SK-N-SH (cell line): Measurements from ENCODE around the gene ABCB1. TPM values are rescaled to one million over a fixed set of nuclear protein-coding genes. Genes with fewer than 3 reads are reported as not detected.

Source experiments
- CTCF ChIA-PET: fragments of 300-600, 350-600 bp; formaldehyde crosslinking; extraction: SDS; loops from one replicate; lab custom pipeline; 2021; lab: Yijun Ruan, JAX
- POLR2A ChIA-PET: fragments of 350-600 bp; sonication (Branson Sonifier 250); formaldehyde crosslinking; extraction: SDS; loops from one replicate; lab custom pipeline; 2020; ENCODE audit warnings: antibody characterized with exemption, inconsistent platforms; lab: Yijun Ruan, JAX
- DNase-seq: peaks from one replicate; pipeline ENCODE4 v3.0.0; 2012
- H2AFZ ChIP-seq: fragments of 200-600 bp; sonication (generic); 2 replicates; pipeline ENCODE4 v1.8.1; 2016; ENCODE audit warnings: antibody characterized with exemption, mild to moderate bottlenecking, low read depth
- H3F3A ChIP-seq: fragments of 200-600 bp; sonication (generic); replicated peaks from 2 replicates; pipeline ENCODE3; 2016; ENCODE audit warnings: antibody characterized with exemption, mild to moderate bottlenecking; ENCODE audit not compliant: insufficient read depth
- H3K27ac ChIP-seq, 2 experiments: fragments of 200-500 bp in 1 of 2; fragments of 200-600 bp in 1 of 2; sonication (Bioruptor generic) in 1 of 2; sonication (generic), shearing (Covaris generic) in 1 of 2; 2 replicates each; pipeline versions ENCODE4 v1.5.1 to v1.6.1; 2014 to 2016; ENCODE audit warnings: low read depth in 2 of 2, inconsistent platforms in 1 of 2, low read length in 1 of 2, mild to moderate bottlenecking in 1 of 2, mixed read lengths in 1 of 2
- H3K27me3 ChIP-seq: fragments of 200-600 bp; sonication (generic), shearing (Covaris generic); 2 replicates; pipeline ENCODE4 v1.6.1; 2016; ENCODE audit warnings: mixed run types; ENCODE audit not compliant: insufficient read depth
- H3K36me3 ChIP-seq, 2 experiments: fragments of 200-500 bp in 1 of 2; fragments of 200-600 bp in 1 of 2; sonication (Bioruptor generic) in 1 of 2; sonication (generic) in 1 of 2; replicated peaks in 1 of 2; 2 replicates each; pipeline versions ENCODE3 to v1.5.1; 2014 to 2016; ENCODE audit warnings: low read length in 1 of 2, mild to moderate bottlenecking in 1 of 2; ENCODE audit not compliant: insufficient read depth in 2 of 2, control insufficient read depth in 1 of 2
- H3K4me1 ChIP-seq, 2 experiments: fragments of 200-500 bp in 1 of 2; fragments of 200-600 bp in 1 of 2; sonication (Bioruptor generic) in 1 of 2; sonication (generic), shearing (Covaris generic) in 1 of 2; 2 replicates each; pipeline versions ENCODE4 v1.5.1 to v1.6.1; 2014 to 2016; ENCODE audit warnings: low read depth in 1 of 2, low read length in 1 of 2, mixed run types in 1 of 2; ENCODE audit not compliant: insufficient read depth in 2 of 2, control insufficient read depth in 1 of 2
- H3K4me2 ChIP-seq: fragments of 200-600 bp; sonication (generic), shearing (Covaris generic); 2 replicates; pipeline ENCODE4 v1.6.1; 2017; ENCODE audit warnings: mixed run types
- H3K4me3 ChIP-seq, 2 experiments: fragments of 200-500 bp in 1 of 2; fragments of 200-600 bp in 1 of 2; sonication (Bioruptor generic) in 1 of 2; sonication (generic), shearing (Covaris generic) in 1 of 2; 2 replicates each; pipeline versions ENCODE4 v1.5.1 to v1.8.1; 2014 to 2016; ENCODE audit warnings: low read depth in 2 of 2, inconsistent platforms in 1 of 2, low read length in 1 of 2, mild to moderate bottlenecking in 1 of 2, mixed read lengths in 1 of 2, moderate library complexity in 1 of 2
- H3K79me2 ChIP-seq: fragments of 200-600 bp; sonication (generic); 2 replicates; pipeline ENCODE4 v1.8.1; 2017; ENCODE audit warnings: mild to moderate bottlenecking; ENCODE audit not compliant: insufficient read depth
- H3K9ac ChIP-seq: fragments of 200-600 bp; sonication (generic); 2 replicates; pipeline ENCODE4 v1.6.1; 2017; ENCODE audit warnings: mixed run types
- H3K9me2 ChIP-seq: fragments of 200-600 bp; sonication (generic); 2 replicates; pipeline ENCODE4 v1.6.1; 2017; ENCODE audit warnings: mixed run types
- H3K9me3 ChIP-seq: fragments of 200-600 bp; sonication (generic); 2 replicates; pipeline ENCODE4 v1.6.1; 2017; ENCODE audit warnings: mixed run types, mild to moderate bottlenecking, moderate library complexity
- H4K20me1 ChIP-seq: fragments of 200-600 bp; sonication (generic); 2 replicates; pipeline ENCODE4 v1.6.1; 2017; ENCODE audit warnings: mild to moderate bottlenecking, mixed run types; ENCODE audit not compliant: insufficient read depth
- CHD2 ChIP-seq: fragments of 150-350 bp; IDR thresholded peaks from 2 replicates; pipeline ENCODE4 v1.6.1; 2018; ENCODE audit warnings: low read length; ENCODE audit not compliant: partially characterized antibody
- CTCF ChIP-seq: fragments of 200-600 bp; sonication (generic); IDR thresholded peaks from 2 replicates; pipeline ENCODE4 v1.6.1; 2017; ENCODE audit warnings: antibody characterized with exemption, mild to moderate bottlenecking, moderate library complexity
- ELF1 ChIP-seq: IDR thresholded peaks from 2 replicates; pipeline ENCODE4 v1.4.0; 2012
- EP300 ChIP-seq, 2 experiments: IDR thresholded peaks; 2 replicates each; pipeline versions ENCODE4 v1.4.0 to v1.6.1; 2012; ENCODE audit warnings: borderline replicate concordance in 1 of 2, low read depth in 1 of 2, low read length in 1 of 2
- EZH2phosphoT487 ChIP-seq: fragments of 200-600 bp; sonication (generic); IDR thresholded peaks from 2 replicates; pipeline ENCODE4 v1.6.1; 2017; ENCODE audit warnings: low read depth, mixed run types, mild to moderate bottlenecking, antibody characterized with exemption, moderate library complexity, borderline replicate concordance
- FOSL2 ChIP-seq: IDR thresholded peaks from 2 replicates; pipeline ENCODE4 v1.4.0; 2012; ENCODE audit warnings: low read depth, mild to moderate bottlenecking, moderate library complexity, borderline replicate concordance
- FOXM1 ChIP-seq: IDR thresholded peaks from 2 replicates; pipeline ENCODE4 v1.4.0; 2012; ENCODE audit warnings: low read depth, mild to moderate bottlenecking
- GABPA ChIP-seq: IDR thresholded peaks from 2 replicates; pipeline ENCODE4 v1.4.0; 2012; ENCODE audit warnings: low read depth, mild to moderate bottlenecking
- MEF2A ChIP-seq: IDR thresholded peaks from 2 replicates; pipeline ENCODE4 v1.4.0; 2012; ENCODE audit warnings: low read depth, borderline replicate concordance
- MXI1 ChIP-seq: IDR thresholded peaks from 2 replicates; pipeline ENCODE4 v1.6.1; 2012; ENCODE audit warnings: mild to moderate bottlenecking, low read depth, low read length, improper control_type of control experiment
- POLR2AphosphoS5 ChIP-seq: IDR thresholded peaks from 2 replicates; pipeline ENCODE4 v1.6.1; 2012; ENCODE audit warnings: low read depth, low read length
- RAD21 ChIP-seq: IDR thresholded peaks from 2 replicates; pipeline ENCODE4 v1.6.1; 2012; ENCODE audit warnings: mild to moderate bottlenecking, low read length
- SIN3A ChIP-seq: IDR thresholded peaks from 2 replicates; pipeline ENCODE4 v1.6.1; 2012; ENCODE audit warnings: low read depth, mild to moderate bottlenecking, low read length, moderate library complexity, borderline replicate concordance
- SMC3 ChIP-seq: IDR thresholded peaks from 2 replicates; pipeline ENCODE4 v1.6.1; 2012; ENCODE audit warnings: low read depth, low read length, improper control_type of control experiment
- TAF1 ChIP-seq: IDR thresholded peaks from 2 replicates; pipeline ENCODE4 v1.6.1; 2012; ENCODE audit warnings: low read depth, mild to moderate bottlenecking, low read length, moderate library complexity, borderline replicate concordance
- TEAD4 ChIP-seq: IDR thresholded peaks from 2 replicates; pipeline ENCODE4 v1.4.0; 2012; ENCODE audit warnings: mild to moderate bottlenecking, borderline replicate concordance; ENCODE audit not compliant: insufficient read depth
- USF2 ChIP-seq: fragments of 150-350 bp; IDR thresholded peaks from 2 replicates; pipeline ENCODE4 v1.6.1; 2017; ENCODE audit warnings: antibody characterized with exemption, low read length, low read depth, borderline replicate concordance
- ZBTB33 ChIP-seq: IDR thresholded peaks from 2 replicates; pipeline ENCODE4 v1.4.0; 2012; ENCODE audit warnings: low read depth, borderline replicate concordance
- WGBS: methylation state at CpG from one replicate; pipeline ENCODE4 v1.1.6; 2017; ENCODE audit warnings: low lambda C conversion rate; 5-methylcytosine and 5-hydroxymethylcytosine counted together
- polyA plus RNA-seq, 3 experiments: library from polyadenylated mRNA; depleted of rRNA; stranded (reverse); fragments of >200 nt; gene quantifications; 2 replicates each; pipeline ENCODE4 v1.2.3, GENCODE V29; 2012

ABCB1 gene
- polyA plus RNA-seq, 1 of the 3 experiments (the other 2 are of a cell fraction), result 2.0 TPM

GRCh38 chr7:87627634-87627994, 26.9 kb upstream of the ABCB1 start:
- Histone ChIP-seq H3K9me2 (no peaks in the 10 kb centered on the region), H3K4me1 (peaks cover 0 to 8% of the 10 kb centered on the region in 2 experiments; a peak in 1 of 4 replicates), H3K9me3 (no peaks in the 10 kb centered on the region), H3K79me2 (no peaks in the 10 kb centered on the region), H3F3A (peaks cover 6% of the 10 kb centered on the region)
- 5% methylated on average over 20 of the region's 30 CpGs for WGBS
- POLR2A ChIA-PET, result interaction anchor here (2.1 to 2.7 kb wide), 2 partner anchors 28 to 283 kb away, joined by 4 to 13 read pairs; partner anchors contain the start of gene ABCB1
- TF ChIP-seq CTCF (no peak), EZH2phosphoT487 (no peak), MEF2A (no peak), USF2 (no peak), GABPA (no peak), TAF1 (no peak), SIN3A (no peak), SMC3 (no peak), RAD21 (no peak), FOSL2 (no peak), TEAD4 (no peak), MXI1 (no peak), ELF1 (no peak), EP300 (IDR thresholded peaks at IDR 0.05; ENCODE audit: borderline replicate concordance in 1 of 2, low read depth in 1 of 2, low read length in 1 of 2) (no peak)
- TF ChIP-seq, all 33 proteins: peak for 0
- H3K4me2 ChIP-seq, result peak overlapping the region; percentile 100
- H3K36me3 ChIP-seq, result no peaks in the 10 kb centered on the region
- H3K27ac ChIP-seq, result no peak overlapping the region
- peak overlapping the region; percentile 97 for H2AFZ ChIP-seq
- H3K4me3 ChIP-seq, result peak overlapping the region; percentile 70 to 83
- no peak overlapping the region for H3K9ac ChIP-seq
- peak; percentile 68 for DNase-seq
- 0 out of 2 replicates have a peak, but pooled peaks cover 11% of the 10 kb centered on the region for H3K27me3 ChIP-seq
- no peaks in the 10 kb centered on the region for H4K20me1 ChIP-seq
- CTCF ChIA-PET, result interaction anchor here (1.1 to 3.7 kb wide), 6 partner anchors 10 to 259 kb away, joined by 3 to 20 read pairs (median 11); partner anchors contain the start of gene ABCB1

GRCh38 chr7:87625101-87625500, 24.4 kb upstream of the ABCB1 start:
- no peak overlapping the region for H3K9ac ChIP-seq
- POLR2A ChIA-PET, result no interaction called here
- 0 out of 2 replicates have a peak, but pooled peaks cover 11% of the 10 kb centered on the region for H3K27me3 ChIP-seq
- WGBS, result 75% methylated on average over 15 of the region's 15 CpGs
- H3K4me2 ChIP-seq, result no peak overlapping the region
- no peaks in the 10 kb centered on the region for H4K20me1 ChIP-seq
- CTCF ChIA-PET, result interaction anchor here (0.6 to 2.1 kb wide), 13 partner anchors 12 to 262 kb away, joined by 3 to 18 read pairs (median 4); partner anchors contain the start of gene ABCB1
- H3K9me2 ChIP-seq, result no peaks in the 10 kb centered on the region; the same call in 1 of the 2 replicates
- no peaks in the 10 kb centered on the region for H3K36me3 ChIP-seq
- H3F3A ChIP-seq, result peaks cover 6% of the 10 kb centered on the region
- no peak overlapping the region for H2AFZ ChIP-seq
- H3K27ac ChIP-seq, result no peak overlapping the region
- no peak overlapping the region for H3K4me3 ChIP-seq
- peaks cover 0 to 8% of the 10 kb centered on the region in 2 experiments; a peak in 1 of 4 replicates for H3K4me1 ChIP-seq
- DNase-seq, result no peak
- H3K9me3 ChIP-seq, result no peaks in the 10 kb centered on the region
- H3K79me2 ChIP-seq, result no peaks in the 10 kb centered on the region
- TF ChIP-seq TAF1 (no peak), USF2 (no peak), CHD2 (no peak), FOXM1 (no peak), GABPA (no peak), POLR2AphosphoS5 (no peak), ZBTB33 (no peak), FOSL2 (no peak), RAD21 (no peak), CTCF (no peak)
